ENCODE results near the gene FBRSL1.

Gene FBRSL1

GRCh38 chr12:132542661-132543060 is 52.7 kb downstream of the FBRSL1 start:
- no peak for DNase-seq (ENCODE audit: low read depth)

GRCh38 chr12:132543298-132544079 is 53.5 kb downstream of the FBRSL1 start:
- DNase-seq (ENCODE audit: low read depth) = no peak

- no peak for DNase-seq (ENCODE audit: low read depth)
Measured at GRCh38 chr12:132544080-132544397, 54.1 kb downstream of the FBRSL1 start.

- no peak for DNase-seq (ENCODE audit: low read depth)
Measured at GRCh38 chr12:132544498-132544897, 54.5 kb downstream of the FBRSL1 start.

GRCh38 chr12:132545164-132545953 is 55.4 kb downstream of the FBRSL1 start:
- no peak for DNase-seq (ENCODE audit: low read depth)

- DNase-seq (ENCODE audit: low read depth) = no peak
Measured at GRCh38 chr12:132545955-132546354, 56.0 kb downstream of the FBRSL1 start.

GRCh38 chr12:132546647-132547046 is 56.7 kb downstream of the FBRSL1 start:
- DNase-seq (ENCODE audit: low read depth) = no peak

- DNase-seq (ENCODE audit: low read depth) = no peak
Measured at GRCh38 chr12:132547205-132547740, 57.3 kb downstream of the FBRSL1 start.

GRCh38 chr12:132548430-132549058 is 58.6 kb downstream of the FBRSL1 start:
- DNase-seq (ENCODE audit: low read depth) = no peak

- no peak for DNase-seq (ENCODE audit: low read depth)
Measured at GRCh38 chr12:132549059-132549458, 59.1 kb downstream of the FBRSL1 start.

- peak; percentile 45 for DNase-seq (ENCODE audit: low read depth)
Measured at GRCh38 chr12:132550014-132550802, 60.3 kb downstream of the FBRSL1 start.

GRCh38 chr12:132550830-132551640 is 61.1 kb downstream of the FBRSL1 start:
- DNase-seq (ENCODE audit: low read depth) = no peak

- DNase-seq (ENCODE audit: low read depth) = no peak
Measured at GRCh38 chr12:132551641-132552031, 61.7 kb downstream of the FBRSL1 start.

GRCh38 chr12:132554845-132555630 is 65.1 kb downstream of the FBRSL1 start:
- DNase-seq (ENCODE audit: low read depth) = no peak

GRCh38 chr12:132555686-132556085 is 65.7 kb downstream of the FBRSL1 start:
- no peak for DNase-seq (ENCODE audit: low read depth)

- no peak for DNase-seq (ENCODE audit: low read depth)
Measured at GRCh38 chr12:132556216-132556615, 66.3 kb downstream of the FBRSL1 start.

- DNase-seq (ENCODE audit: low read depth) = no peak
Measured at GRCh38 chr12:132556801-132557200, 66.8 kb downstream of the FBRSL1 start.

- DNase-seq (ENCODE audit: low read depth) = no peak
Measured at GRCh38 chr12:132557291-132558015, 67.5 kb downstream of the FBRSL1 start.

- no peak for DNase-seq (ENCODE audit: low read depth)
Measured at GRCh38 chr12:132558042-132558856, 68.3 kb downstream of the FBRSL1 start.
